ENCODE measurements around the gene RFWD3.

GRCh38 chr16:74698222-74698621, 31.5 kb upstream of the RFWD3 start:
- TF ChIP-seq CTCF (IDR thresholded peaks at IDR 0.05) (no peak), POLR2A (IDR thresholded peaks at IDR 0.05) (no peak)

All from lower leg skin (tissue), 3 donors.